ENCODE data around the gene FADS3.

Gene FADS3

DNA sequence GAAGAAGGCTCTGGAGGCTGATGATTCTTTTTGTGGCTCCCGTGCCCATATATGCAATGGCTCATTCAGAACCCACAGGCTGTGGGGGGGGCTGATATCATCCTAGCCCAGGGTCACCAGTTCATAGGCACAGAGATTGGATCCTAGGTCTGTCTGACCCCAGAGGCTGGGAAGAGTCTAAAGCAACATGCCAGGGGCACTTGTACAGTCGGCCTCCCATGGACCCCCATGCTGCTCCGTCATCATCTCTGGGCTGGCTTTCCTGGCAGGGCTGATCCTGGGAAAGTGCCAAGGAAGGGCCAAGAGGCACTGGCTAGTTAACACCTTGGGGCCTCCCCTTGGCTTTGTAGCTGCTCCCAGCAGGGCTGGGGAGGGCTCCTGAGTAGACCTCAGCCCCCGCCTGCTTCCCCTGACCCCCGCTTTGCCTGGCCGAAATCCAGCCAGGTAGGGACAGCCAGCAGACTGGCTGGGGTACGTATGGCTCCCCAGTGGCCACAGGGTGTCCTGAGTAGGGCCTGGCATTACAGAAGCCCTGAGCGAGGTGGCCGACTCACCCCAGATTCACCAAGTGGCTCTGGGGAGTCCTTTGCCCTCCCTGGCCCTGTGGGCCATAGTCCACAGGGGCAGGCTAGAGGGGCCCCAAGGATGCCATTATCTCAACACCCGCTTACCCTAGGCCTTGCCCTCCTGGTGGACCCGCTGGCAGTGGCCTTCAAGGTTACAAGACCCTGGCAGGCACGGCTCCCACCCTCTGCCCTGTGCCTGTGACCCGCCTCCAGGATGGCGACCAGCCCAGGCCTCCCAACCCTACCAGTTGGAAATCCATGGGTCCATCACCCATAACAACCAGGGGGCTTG lies 22.5 kb downstream of the FADS3 start:
- in situ Hi-C loops (cut with MboI; ENCODE audit: low sequenced_read_pairs, unreplicated experiment), result no loop called here
- TF ChIP-seq, protein P1, sequence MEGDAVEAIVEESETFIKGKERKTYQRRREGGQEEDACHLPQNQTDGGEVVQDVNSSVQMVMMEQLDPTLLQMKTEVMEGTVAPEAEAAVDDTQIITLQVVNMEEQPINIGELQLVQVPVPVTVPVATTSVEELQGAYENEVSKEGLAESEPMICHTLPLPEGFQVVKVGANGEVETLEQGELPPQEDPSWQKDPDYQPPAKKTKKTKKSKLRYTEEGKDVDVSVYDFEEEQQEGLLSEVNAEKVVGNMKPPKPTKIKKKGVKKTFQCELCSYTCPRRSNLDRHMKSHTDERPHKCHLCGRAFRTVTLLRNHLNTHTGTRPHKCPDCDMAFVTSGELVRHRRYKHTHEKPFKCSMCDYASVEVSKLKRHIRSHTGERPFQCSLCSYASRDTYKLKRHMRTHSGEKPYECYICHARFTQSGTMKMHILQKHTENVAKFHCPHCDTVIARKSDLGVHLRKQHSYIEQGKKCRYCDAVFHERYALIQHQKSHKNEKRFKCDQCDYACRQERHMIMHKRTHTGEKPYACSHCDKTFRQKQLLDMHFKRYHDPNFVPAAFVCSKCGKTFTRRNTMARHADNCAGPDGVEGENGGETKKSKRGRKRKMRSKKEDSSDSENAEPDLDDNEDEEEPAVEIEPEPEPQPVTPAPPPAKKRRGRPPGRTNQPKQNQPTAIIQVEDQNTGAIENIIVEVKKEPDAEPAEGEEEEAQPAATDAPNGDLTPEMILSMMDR (IDR thresholded peaks at IDR 0.05; ENCODE audit: borderline replicate concordance, control extremely low read depth, extremely low read depth, insufficient read depth, missing control alignments), result no peak
- DNase-seq (ENCODE audit: low spot score), result no peak

DNA sequence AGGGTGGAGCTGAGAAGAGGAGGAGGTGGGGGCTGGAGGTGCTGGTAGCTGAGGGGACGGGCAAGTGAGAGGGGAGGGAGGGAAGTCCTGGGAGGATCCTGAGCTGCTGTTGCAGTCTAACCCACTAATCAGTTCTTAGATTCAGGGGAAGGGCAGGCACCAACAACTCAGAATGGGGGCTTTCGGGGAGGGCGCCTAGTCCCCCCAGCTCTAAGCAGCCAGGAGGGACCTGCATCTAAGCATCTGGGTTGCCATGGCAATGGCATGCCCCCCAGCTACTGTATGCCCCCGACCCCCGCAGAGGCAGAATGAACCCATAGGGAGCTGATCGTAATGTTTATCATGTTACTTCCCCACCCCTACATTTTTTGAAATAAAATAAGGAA lies 24.4 kb downstream of the FADS3 start:
- in situ Hi-C loops (cut with MboI; ENCODE audit: low sequenced_read_pairs, unreplicated experiment), result no loop called here

DNA sequence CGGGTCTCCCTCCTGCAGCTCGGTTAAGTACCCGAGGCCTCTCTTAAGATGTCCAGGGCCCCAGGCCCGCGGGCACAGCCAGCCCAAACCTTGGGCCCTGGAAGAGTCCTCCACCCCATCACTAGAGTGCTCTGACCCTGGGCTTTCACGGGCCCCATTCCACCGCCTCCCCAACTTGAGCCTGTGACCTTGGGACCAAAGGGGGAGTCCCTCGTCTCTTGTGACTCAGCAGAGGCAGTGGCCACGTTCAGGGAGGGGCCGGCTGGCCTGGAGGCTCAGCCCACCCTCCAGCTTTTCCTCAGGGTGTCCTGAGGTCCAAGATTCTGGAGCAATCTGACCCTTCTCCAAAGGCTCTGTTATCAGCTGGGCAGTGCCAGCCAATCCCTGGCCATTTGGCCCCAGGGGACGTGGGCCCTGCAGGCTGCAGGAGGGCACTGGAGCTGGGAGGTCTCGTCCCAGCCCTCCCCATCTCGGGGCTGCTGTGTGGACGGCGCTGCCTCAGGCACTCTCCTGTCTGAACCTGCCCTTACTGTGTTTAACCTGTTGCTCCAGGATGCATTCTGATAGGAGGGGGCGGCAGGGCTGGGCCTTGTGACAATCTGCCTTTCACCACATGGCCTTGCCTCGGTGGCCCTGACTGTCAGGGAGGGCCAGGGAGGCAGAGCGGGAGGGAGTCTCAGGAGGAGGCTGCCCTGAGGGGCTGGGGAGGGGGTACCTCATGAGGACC lies 25.0 kb downstream of the FADS3 start:
- in situ Hi-C loops (cut with MboI; ENCODE audit: low sequenced_read_pairs, unreplicated experiment), result no loop called here
- DNase-seq (ENCODE audit: low spot score), result no peak
- TF ChIP-seq, protein P1 (IDR thresholded peaks at IDR 0.05; ENCODE audit: borderline replicate concordance, control extremely low read depth, extremely low read depth, insufficient read depth, missing control alignments), result no peak

More for the DNA sequence above, 24.4 kb downstream of the FADS3 start:
- DNase-seq (ENCODE audit: low spot score), result no peak
- TF ChIP-seq, protein P1 (IDR thresholded peaks at IDR 0.05; ENCODE audit: borderline replicate concordance, control extremely low read depth, extremely low read depth, insufficient read depth, missing control alignments), result no peak

DNA sequence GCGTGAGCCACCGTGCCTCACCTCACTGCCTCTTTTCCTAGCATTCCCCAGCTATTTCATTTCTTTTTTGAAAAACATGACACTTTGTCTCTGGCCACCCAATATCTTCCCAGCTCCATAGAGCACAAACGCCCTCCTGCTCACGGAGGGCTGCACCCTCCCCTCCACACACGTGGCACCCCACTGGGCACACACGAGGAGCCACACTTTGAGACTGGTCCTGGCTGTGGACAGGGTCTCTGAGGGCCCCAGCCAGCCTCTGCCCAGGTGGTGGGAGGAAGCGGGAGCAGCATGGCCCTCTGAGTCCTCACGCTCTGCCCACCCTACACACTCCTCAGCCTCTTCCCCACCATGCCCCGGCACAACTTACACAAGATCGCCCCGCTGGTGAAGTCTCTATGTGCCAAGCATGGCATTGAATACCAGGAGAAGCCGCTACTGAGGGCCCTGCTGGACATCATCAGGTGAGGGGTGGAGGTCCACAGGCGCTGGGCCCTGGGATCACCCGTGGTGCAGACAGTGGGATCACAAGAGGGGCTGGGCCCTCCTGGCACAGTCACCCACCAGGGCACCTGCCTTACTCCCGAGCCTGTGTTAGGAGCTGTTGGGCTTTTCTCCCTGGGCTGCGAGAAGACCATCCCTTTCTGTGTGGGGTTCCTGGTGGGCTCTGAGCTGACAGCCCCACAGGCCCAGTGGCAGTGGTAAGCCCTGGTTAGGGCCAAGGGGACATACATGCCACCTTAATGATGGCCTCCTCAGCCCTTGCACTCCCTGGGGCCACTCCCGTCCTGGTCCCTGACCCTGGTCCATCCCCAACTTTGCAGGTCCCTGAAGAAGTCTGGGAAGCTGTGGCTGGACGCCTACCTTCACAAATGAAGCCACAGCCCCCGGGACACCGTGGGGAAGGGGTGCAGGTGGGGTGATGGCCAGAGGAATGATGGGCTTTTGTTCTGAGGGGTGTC lies 26.2 kb downstream of the FADS3 start:
- no peak for DNase-seq (ENCODE audit: low spot score)
- in situ Hi-C loops (cut with MboI; ENCODE audit: low sequenced_read_pairs, unreplicated experiment), result no loop called here
- TF ChIP-seq, protein P1 (IDR thresholded peaks at IDR 0.05; ENCODE audit: borderline replicate concordance, control extremely low read depth, extremely low read depth, insufficient read depth, missing control alignments), result no peak

DNA sequence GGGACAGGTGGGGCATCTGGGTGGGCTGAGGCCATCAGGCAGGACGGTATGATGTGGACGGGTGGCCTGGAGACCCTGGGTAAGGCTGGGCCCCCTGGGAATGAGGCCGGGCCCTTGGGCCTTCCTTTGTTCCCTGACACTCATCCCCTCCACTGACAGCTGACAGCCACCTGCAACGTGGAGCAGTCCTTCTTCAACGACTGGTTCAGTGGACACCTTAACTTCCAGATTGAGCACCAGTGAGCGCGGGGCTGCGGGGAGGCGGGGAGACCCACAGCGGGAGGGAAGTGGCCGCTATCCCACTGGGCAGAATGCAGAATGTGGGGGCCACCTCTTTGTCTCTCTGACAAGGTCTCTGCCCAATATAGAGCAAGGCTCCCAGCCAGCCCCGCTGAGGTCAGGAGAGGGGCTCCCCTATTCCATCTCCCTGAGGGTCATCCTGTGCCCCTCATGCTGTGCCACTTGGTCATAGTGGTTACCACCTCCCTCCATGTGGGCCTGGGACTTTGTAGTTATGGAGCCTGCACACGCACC lies 27.7 kb downstream of the FADS3 start:
- DNase-seq (ENCODE audit: low spot score), result no peak
- in situ Hi-C loops (cut with MboI; ENCODE audit: low sequenced_read_pairs, unreplicated experiment), result no loop called here
- TF ChIP-seq, protein P1 (IDR thresholded peaks at IDR 0.05; ENCODE audit: borderline replicate concordance, control extremely low read depth, extremely low read depth, insufficient read depth, missing control alignments), result no peak

Data from GM13976 (cell line).